Ascending aorta (tissue), 2 donors: ENCODE data around the gene SPON1. TPM values are rescaled to one million over a fixed set of nuclear protein-coding genes. Genes with fewer than 3 reads are reported as not detected.

Experiments
- DNase-seq, 2 donors: peaks; one replicate each; pipeline ENCODE4 v3.0.0-alpha.2; 2019; ENCODE audit warnings: low spot score in 2 of 2
- H3K27ac ChIP-seq, 2 donors: fragments of 200-600 bp; sonication (generic); one replicate each; pipeline ENCODE4 v1.5.1; 2016 to 2017; ENCODE audit warnings: mild to moderate bottlenecking in 1 of 2
- H3K27me3 ChIP-seq: fragments of 200-600 bp; sonication (generic); one replicate; pipeline ENCODE4 v1.5.1; 2017
- H3K36me3 ChIP-seq, 2 donors: fragments of 200-600 bp; sonication (generic); one replicate each; pipeline ENCODE4 v1.5.1; 2016
- H3K4me1 ChIP-seq, 2 donors: fragments of 200-600 bp; sonication (generic); one replicate each; pipeline ENCODE4 v1.5.1; 2016 to 2017; ENCODE audit warnings: mild to moderate bottlenecking in 1 of 2
- H3K4me3 ChIP-seq, 2 donors: fragments of 200-600 bp; sonication (generic); one replicate each; pipeline ENCODE4 v1.5.1; 2016 to 2017; ENCODE audit warnings: mild to moderate bottlenecking in 1 of 2
- H3K9me3 ChIP-seq, 2 donors: fragments of 200-600 bp; sonication (generic); one replicate each; pipeline ENCODE4 v1.5.1; 2016
- CTCF ChIP-seq, 3 experiments: fragments of 200-600 bp in 2 of 3; fragments of 450-650 bp in 1 of 3; sonication (generic) in 2 of 3; IDR thresholded peaks; one replicate each; pipeline ENCODE4 v1.5.1; 2016 to 2019; ENCODE audit warnings: antibody characterized with exemption in 3 of 3, mild to moderate bottlenecking in 1 of 3, moderate library complexity in 1 of 3
- intact Hi-C: fragments of 100-400 bp; cut with DNase I; formaldehyde crosslinking; loops from one replicate; pipeline ENCODE4 v1.15.1; 2023
- total RNA-seq: library from RNA; depleted of rRNA; stranded (reverse); fragments of >200 nt; gene quantifications from one replicate; pipeline ENCODE4 v1.1.0, GENCODE V29; 2016

SPON1 gene
- total RNA-seq, 1 donor from 2014 or later = 37.8 TPM

DNA sequence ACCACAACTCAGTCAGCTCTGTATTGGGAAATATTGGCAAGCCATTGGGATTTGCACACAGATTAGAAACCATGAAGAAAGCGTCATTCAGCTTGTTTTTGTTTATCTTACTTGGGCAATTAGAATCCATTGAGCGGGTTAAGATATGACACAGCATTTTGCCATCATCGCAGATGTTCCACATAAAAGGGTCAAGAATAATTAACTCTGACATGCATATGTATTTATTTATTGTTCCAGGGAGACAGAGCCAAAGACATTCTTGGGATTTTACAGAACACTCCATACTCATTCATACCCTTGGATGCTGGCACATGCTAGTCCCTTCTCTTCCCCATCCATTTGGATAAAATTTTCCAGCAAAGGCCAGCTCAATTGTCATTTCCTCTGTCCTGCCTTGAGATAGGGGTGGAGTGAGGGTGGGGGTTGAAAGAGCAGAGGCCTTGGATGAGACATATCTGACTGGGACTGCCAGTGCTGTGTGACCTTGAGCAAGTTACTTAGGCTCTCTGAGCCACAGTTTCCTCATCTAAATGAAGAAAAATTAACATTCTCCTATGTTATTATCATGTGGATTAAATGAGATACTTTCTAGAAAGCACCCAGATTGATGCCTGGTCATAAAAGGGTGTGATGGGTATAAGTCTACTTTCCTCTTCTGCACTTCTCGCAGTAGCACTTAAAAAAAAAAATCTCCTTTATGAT, 216.7 kb downstream of the SPON1 start:
- Histone ChIP-seq H3K4me3 (no peak overlapping the region), H3K27ac (no peak overlapping the region), H3K27me3 (no peaks in the 10 kb centered on the region), H3K4me1 (no peaks in the 10 kb centered on the region), H3K9me3 (no peaks in the 10 kb centered on the region), H3K36me3 (no peaks in the 10 kb centered on the region)
- intact Hi-C loops = no loop called here
- no peak for TF ChIP-seq CTCF (IDR thresholded peaks at IDR 0.05)
- DNase-seq = no peak

- Histone ChIP-seq H3K36me3 (no peaks in the 10 kb centered on the region), H3K9me3 (no peaks in the 10 kb centered on the region), H3K27ac (no peak overlapping the region), H3K4me3 (no peak overlapping the region), H3K27me3 (no peaks in the 10 kb centered on the region), H3K4me1 (no peaks in the 10 kb centered on the region)
- intact Hi-C loops = no loop called here
- TF ChIP-seq CTCF (IDR thresholded peaks at IDR 0.05) = no peak
- no peak for DNase-seq
These were observed 218.6 kb downstream of the SPON1 start for GRCh38 chr11:14181121-14181520.

GRCh38 chr11:14182833-14183364, 220.4 kb downstream of the SPON1 start:
- Histone ChIP-seq H3K27me3 (no peaks in the 10 kb centered on the region), H3K27ac (no peak overlapping the region), H3K9me3 (no peaks in the 10 kb centered on the region), H3K4me3 (no peak overlapping the region), H3K4me1 (no peaks in the 10 kb centered on the region), H3K36me3 (no peaks in the 10 kb centered on the region)
- no peak for DNase-seq
- TF ChIP-seq CTCF (IDR thresholded peaks at IDR 0.05) = no peak
- intact Hi-C loops = no loop called here

DNA sequence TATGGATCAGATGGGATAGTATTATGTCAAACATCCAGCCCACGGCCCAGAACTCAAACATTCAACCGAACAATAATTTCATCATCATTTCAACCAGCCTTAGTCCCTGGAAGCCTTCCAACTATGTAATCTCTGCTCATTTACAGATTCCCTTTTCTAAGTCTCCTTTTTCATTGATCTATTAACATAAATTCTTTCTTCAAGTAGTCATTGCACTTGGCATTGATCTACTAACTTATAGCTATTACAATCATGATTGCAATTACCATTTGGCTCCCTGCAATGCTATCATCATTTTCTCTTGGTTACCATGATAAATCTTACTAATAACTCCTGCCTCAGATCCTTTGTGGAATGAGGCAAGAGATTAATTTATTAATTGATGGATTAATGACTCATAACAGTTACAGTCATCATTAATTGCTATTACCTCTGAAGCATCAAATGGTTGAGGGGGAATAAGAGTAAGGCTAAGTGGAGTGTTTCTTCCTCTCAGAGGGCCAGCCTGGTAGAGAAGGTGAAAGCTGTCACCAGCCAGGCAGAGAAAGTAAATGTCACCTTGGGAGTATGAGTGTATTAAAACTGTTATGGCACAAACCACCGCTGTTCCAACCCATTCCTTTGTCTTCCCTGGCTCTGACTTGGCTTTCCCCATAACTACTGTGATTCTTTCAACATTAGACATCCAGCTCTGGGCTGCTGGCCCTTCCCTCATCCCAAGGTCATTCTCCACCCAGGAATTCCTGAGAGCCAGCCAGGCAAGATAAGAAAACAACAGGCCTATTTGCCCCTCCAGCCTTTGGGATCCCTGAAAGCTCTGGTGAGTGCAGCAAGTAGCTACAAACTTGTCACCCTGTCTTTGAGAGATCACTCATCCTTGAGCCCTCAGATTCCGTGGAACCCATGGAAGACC, 221.8 kb downstream of the SPON1 start:
- no peak for TF ChIP-seq CTCF (IDR thresholded peaks at IDR 0.05)
- H3K36me3 ChIP-seq = no peaks in the 10 kb centered on the region
- peaks cover 0 to under 1% of the 10 kb centered on the region in 2 donors for H3K4me1 ChIP-seq
- DNase-seq = no peak
- no peaks in the 10 kb centered on the region for H3K27me3 ChIP-seq
- intact Hi-C loops = no loop called here
- H3K9me3 ChIP-seq = no peaks in the 10 kb centered on the region
- no peak overlapping the region for H3K4me3 ChIP-seq
- H3K27ac ChIP-seq = no peak overlapping the region

DNA sequence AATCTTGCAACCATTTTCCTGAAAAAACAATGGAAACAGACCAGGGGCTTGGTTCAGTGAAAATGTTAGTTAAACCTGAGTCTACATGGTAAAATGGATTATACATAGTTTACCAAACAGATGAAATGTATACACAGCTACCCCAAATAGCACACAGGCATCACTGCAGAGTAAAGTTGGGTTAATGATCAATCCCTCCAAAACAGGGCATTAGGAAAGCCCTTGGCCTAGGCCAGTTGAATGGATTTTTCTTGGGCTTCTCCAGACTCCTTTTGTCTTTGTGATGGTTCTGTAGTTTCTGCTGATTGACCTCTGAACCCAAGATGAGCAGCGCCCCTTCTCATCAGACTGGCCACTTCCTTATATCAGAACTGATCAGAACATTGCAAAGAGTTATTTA, 222.9 kb downstream of the SPON1 start:
- Histone ChIP-seq H3K27ac (no peak overlapping the region), H3K4me3 (no peak overlapping the region), H3K9me3 (no peaks in the 10 kb centered on the region), H3K4me1 (peaks cover 3 to 10% of the 10 kb centered on the region in 2 donors), H3K27me3 (no peaks in the 10 kb centered on the region), H3K36me3 (no peaks in the 10 kb centered on the region)
- DNase-seq = no peak
- TF ChIP-seq CTCF (IDR thresholded peaks at IDR 0.05) = no peak
- intact Hi-C loops = no loop called here
